ENCODE measurements around the gene TEKT3.

Gene TEKT3

DNA sequence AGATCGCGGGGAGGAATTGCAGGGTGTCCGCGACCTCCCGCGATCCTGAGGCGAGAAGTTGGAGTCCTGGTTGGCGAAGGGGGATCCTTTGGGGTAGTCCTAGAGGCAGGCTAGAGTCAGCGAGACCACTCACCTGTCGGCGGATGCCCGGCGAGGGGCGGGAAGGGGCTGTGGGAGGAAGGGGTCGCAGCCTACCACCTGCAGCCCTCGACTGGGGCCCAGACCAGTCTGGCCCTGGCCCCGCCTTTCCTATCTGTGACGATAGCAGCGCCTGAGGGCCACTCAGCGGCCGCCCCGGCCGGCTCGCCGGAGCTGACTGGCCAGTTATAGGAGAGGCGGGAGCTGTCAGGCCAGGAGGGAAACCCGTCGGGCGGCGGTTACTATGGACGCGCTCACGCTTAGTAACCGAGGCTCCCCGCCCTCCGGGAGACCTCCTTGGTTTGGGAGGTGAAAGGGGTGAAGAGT lies at the start of gene TEKT3:
Gene TEKT3 (minus strand): TSS at position 213 of the 465 bp plus-strand sequence. CDS start 10,012 bp downstream, outside the sequence.
- DNase-seq (ENCODE audit: low spot score), result peak; percentile 67

DNA sequence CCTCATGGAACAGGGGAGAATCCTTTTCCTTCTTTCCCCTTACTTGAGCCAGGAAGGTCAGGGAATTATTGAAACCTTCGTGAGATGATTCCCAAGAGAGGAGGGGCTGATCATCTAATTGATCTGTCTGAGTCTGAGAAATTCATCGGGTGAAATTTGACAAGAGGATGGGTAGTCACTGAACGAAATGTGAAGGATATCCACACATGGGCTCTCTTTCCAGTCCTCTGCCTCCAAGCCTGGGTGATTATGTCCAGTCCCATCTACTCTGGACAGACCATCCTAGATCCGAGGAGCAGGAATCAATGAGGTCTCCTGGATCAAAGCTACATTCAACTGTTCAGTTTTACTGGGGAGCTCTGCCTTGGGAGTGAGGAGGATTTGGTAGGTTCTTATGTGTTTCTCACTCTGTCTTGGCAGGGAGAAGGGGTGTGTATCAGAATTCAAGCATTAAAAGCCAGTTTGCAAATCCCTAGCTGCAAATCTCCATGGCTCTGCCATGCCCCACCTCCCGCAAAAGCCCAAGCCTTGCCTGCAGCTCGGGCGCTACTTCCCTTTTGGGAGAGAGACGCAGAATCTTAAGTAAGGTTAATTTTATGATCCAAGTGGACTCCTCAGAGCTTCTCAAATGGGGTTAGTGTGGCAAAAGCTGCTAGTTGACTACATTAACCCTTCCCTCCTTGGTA lies 47.1 kb upstream of the TEKT3 start:
- FAIRE-seq, result no peak

More for the DNA sequence above, at the start of gene TEKT3:
- FAIRE-seq, result no peak

DNA sequence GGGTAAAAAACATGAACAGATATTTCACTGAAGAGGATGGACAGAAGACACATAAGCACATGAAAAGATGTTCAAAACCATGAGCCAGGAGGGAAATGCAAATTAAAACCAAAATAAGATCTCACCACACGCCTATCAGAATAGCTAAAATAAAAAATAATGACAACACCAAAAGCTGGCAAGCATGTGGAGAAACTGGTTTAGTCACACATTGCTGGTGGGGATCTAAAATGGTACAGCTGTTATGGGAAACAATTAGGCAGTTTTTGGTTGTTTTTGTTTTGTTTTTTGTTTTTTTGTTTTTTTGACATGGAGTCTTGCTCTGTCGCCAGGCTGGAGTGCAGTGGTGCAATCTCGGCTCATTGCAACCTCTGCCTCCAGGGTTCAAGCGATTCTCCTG lies 44.7 kb upstream of the TEKT3 start:
- DNase-seq (ENCODE audit: low spot score) (no peak), FAIRE-seq (no peak)

More for the DNA sequence above, 47.1 kb upstream of the TEKT3 start:
- DNase-seq (ENCODE audit: low spot score), result no peak

DNA sequence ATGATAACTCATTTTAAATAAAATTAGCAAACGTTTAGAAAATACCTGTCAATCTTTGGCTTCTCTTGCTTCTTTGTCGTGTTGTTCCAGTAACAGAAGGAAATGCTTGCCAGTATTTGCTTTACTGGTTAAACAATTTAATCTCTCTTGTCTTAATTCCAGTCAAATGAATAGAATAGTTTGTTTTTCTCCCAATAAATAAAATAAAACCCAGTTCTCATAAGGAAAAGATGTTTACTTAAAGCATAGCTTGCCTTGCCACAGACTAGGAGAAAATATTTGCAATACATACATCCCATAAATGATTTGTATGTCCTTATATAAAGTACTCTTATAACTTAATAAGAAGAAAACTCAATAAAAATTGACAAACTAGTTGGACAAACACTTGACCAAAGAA lies 43.9 kb upstream of the TEKT3 start:
- DNase-seq (ENCODE audit: low spot score) (no peak), FAIRE-seq (no peak)

DNA sequence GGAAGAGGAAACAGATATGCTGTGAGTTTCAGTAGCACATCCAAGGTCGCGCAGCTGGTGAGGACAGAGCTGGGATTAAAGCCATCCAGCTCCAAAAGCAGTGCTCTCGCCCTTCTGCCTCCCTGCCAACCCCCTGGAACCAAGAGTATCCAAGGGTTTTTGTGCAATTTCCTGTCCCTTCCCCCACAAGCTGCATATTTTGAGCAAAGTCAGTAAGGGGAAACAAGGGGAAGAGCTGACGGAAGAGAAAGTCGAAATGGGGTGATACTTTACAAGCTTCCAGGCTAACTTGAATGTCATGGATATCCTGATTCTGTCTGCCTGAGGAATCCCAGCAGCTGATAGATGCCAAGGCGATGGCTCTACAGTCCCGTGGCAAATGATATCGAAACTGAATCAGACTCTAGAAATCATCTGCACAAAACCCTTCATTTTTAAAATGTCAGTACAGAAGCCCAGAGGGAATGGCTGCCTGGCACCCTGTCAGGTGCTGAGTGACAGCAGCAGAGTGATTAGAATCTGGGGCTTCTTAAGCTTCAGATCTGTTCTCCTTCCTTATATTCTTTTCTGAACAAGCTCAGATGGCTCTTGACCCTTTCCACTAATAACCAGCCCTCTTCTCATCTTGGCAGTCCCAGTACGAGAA lies 42.9 kb upstream of the TEKT3 start:
- no peak for FAIRE-seq
- DNase-seq (ENCODE audit: low spot score), result no peak

DNA sequence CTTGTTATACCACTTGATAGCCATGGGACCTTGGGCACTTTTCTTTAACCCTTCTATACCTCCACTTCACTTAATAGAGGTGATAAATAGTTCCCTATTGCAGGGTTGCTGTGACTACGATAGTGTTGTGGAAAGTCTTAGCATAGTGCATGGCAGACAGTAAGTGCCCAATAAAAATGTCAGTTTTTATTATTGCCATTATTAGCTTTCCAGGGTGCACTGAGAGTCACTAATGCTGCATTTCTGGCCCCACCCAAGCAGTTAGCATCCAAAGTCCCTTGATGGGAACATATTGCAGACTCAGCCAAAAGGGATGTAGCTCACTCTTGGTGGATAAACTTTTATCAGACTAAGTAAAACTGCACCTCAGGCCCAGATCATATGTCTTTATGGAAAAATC lies 41.5 kb upstream of the TEKT3 start:
- DNase-seq (ENCODE audit: low spot score) (no peak), FAIRE-seq (no peak)

DNA sequence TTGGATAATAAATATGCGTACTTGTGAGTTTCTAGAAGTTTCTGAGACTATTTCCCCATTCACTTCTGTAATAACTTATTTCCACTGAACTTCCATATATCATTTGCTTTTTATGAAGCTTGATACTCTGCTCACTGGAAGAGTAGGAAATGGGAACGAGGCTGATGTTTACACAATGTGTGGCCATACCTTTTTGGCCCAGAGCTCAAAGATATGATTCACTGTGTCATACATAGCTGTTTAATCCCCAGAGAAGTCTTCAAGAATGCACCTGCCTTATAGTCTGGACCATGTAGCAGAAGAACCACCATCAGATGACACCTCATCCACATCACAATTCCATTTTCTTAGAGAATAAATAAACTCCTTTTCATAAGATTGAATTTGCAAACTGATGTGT lies 40.3 kb upstream of the TEKT3 start:
- DNase-seq (ENCODE audit: low spot score) (no peak), FAIRE-seq (no peak)

DNA sequence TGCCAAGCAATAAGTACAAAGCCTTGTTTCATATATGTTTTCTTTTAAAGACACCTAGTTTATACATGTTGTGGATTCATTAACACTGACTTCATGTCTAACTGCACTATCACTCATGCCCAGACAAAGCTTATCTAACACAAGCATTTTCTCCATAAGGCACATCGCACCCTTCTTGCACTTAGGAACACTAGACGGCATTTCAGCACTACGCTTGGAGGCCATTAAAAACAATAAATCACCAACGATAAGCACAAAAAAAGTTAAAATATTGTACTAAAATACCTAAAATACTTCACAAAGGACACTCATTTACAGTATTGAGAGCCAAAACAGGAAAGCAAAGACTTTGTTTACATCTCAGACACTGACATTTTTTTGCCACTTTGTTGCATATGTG lies 39.0 kb upstream of the TEKT3 start:
- DNase-seq (ENCODE audit: low spot score), result no peak
- no peak for FAIRE-seq

DNA sequence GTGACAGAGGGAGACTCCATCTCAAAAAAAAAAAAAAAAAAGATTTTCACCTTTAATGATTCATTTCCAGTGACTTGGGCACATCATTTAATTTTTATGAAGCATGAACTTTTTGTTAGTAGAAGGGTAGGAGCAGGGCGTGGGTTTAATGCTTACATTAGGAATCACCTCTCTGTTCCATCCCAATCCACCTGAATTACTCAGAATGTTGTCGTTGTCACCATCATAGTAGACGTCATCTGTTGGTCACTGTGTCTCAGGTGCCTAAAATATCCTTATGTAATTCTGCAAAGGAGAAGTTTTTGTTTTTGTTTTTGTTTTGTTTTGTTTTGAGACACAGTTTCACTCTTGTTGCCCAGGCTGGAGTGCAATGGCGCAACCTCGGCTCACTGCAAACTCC lies 38.3 kb upstream of the TEKT3 start:
- FAIRE-seq, result no peak
- no peak for DNase-seq (ENCODE audit: low spot score)

DNA sequence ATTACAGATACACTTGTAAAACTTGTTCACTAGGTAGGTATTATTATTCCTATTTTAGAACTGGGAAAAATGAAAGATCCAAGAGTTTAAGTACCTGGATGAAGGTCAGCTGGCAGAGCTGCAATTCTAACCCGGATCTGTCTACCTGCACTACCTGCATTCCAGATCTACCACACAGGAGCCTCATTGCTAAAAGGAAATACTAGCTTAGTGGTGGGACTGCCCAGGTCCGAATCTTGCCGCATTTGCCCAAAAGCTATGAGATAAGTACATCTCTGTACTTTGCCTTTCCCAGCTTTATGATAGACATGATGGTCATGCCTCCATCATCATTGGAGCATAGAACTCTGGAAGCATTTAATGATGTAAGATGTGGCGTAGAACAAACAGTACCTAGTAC lies 36.8 kb upstream of the TEKT3 start:
- FAIRE-seq (no peak), DNase-seq (ENCODE audit: low spot score) (no peak)

DNA sequence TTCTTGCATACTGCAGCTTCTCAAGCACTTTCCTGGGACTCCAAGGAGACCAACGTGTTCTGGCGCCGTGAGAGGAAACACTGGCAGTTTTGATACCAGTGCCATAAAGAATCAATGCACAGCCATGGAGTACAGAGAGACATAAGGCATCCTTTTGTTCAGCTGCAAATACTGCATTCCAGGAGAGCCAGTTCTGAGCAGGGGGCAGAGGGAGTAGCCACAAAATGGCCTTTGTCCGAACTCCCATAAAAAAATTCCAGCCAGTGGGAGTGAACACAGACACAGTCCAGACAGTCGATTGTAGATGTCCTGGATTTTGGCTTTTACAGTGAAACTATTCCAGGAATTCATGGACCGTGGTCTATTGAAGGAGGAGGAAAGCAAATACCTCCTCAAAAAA lies 36.2 kb upstream of the TEKT3 start:
- FAIRE-seq, result no peak
- DNase-seq (ENCODE audit: low spot score), result peak; percentile 65

DNA sequence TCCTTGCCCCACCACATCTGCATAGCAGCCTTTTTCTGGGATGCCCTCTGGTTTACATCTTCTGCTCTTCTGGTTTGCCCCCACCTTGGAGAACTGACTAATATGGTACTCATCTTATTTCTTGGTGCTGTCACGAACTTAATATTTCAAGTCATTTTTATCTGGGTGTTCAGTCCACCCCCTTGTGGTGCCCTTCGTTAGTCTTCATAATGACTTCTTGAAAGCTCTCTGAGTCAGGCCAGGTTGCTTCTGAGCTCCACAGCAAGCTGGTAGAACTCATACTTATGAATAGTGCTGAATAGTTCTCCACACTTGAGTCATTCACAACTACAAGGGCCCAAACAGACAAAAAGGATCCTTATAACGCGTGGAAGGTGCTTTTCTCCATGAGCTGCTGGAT lies 35.8 kb upstream of the TEKT3 start:
- FAIRE-seq, result no peak

DNA sequence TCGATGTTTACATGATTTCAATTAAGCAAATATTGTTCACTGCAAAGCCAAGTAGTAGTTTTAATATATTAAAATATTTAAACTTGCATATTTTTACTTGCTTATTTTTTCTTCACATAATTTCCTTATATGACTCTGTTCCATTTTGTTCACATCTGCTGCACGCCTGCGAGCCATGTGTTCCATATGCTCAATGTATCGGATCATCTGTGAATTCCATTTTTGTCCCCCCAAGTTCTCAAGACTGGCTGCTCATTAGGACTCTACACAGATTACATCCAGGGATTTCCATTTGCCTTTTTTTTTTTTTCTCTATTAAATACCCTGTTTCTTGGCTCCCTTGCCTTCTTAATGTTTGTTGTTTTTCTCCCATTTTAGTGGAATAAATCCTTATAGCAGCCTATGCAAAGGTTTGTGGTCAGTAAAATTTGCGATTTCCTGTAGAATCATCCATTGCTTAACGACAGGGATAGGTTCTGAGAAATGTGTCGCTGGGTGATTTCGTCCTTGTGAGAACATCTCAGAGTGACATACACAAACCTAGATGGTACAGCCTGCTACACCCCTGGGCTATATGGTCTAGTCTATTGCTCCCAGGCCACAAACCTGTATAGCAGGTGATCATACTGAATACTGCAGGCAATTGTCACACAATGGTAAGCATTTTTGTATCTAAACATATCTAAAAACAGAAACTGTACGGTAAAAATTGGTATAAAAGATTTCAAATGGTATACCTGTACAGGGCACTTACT lies 30.2 kb upstream of the TEKT3 start:
- no peak for DNase-seq (ENCODE audit: low spot score)
- FAIRE-seq, result no peak

More for the DNA sequence above, 35.8 kb upstream of the TEKT3 start:
- no peak for DNase-seq (ENCODE audit: low spot score)

DNA sequence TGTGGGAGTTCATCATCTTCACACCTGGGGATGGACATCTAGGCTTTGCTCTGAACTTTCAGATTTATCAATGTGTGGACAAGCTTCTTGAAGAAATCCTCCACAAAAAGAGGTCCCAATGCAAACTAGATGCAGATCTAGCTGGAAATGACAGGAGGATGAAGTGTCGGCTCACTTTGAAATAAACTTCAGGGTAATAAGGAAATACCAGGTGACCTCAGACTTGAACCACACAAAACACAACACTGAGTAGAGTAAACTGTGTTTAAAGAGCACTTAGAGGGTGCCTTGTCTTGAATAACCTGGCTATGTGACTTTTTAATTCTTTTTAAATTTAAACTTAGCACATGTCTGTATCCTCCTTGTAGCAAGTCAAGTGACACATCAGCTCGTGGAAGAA lies 27.2 kb upstream of the TEKT3 start:
- DNase-seq (ENCODE audit: low spot score) (no peak), FAIRE-seq (no peak)

DNA sequence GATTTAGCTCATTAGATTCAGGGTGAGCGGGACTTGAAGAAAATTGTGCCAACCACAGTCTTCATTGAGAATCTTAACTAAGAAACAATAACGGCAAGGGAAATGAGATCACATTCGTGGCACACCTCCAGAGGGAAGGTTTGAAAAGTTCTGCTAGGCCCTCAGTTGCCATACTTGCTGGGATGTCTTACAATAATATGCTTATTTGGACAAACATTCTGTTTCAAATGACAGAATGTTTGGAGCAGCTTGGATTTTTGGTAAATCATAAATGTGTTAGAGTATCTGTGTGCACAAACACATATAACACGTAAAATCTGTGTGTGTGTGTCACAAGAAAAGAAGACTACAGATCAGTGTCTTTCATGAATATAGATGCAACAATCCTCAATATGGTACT lies 24.6 kb upstream of the TEKT3 start:
- DNase-seq (ENCODE audit: low spot score) (no peak), FAIRE-seq (no peak)

DNA sequence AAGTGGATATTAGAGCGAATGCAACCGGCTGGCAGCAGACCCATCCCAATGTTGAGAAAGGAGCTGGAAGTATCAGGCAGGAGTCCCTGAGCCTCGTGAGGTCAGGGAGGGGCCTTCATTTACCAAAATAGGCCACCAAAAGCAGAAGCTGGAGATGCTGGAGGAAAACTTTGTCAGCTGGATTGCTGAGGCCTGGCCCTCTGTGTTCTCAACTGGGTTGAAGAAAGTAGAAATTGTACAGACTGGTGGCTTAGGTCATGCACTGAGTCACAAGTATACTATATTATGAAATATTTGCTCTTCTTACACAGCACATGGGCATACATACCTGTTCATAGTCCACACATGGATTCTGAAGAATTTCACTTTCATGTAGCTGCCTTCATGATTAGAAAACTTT lies 23.2 kb upstream of the TEKT3 start:
- FAIRE-seq, result no peak

DNA sequence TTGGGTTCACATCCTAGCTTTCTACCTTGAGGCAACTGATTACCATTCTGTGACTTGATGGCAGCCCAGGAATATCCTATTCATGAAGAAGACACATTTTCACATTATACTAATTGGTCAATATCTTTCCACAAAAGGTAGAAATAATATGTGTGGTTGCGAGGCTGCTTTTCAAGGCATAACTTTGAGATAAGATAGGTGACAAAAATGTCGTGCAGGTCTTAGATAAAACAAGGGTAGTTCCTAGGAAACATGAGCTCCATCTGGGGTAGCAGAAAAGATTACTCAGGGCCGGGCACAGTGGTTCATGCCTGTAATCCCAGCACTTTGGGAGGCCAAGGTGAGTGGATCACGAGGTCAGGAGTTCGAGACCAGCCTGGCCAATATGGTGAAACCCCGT lies 22.3 kb upstream of the TEKT3 start:
- FAIRE-seq, result no peak
- DNase-seq (ENCODE audit: low spot score), result no peak

More for the DNA sequence above, 23.2 kb upstream of the TEKT3 start:
- no peak for DNase-seq (ENCODE audit: low spot score)

DNA sequence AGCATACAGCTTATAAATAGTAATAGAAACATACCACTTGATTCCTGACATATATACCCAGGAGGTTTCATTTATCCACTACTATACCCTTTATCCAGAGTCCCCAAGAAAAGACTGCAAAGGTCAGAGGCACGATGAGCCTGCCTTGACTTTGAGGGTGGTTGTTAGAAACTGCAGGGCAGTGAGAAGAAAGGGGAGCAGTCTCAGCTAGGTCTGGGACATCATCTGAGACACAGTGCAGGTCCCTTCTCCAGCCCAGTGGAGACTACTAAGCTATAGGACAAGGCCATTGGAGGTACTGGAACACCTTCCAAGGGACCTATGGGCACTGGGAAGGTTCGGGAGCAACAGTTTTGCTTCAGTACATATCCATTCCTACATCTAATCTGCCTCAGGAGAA lies 20.2 kb upstream of the TEKT3 start:
- no peak for DNase-seq (ENCODE audit: low spot score)
- no peak for FAIRE-seq

DNA sequence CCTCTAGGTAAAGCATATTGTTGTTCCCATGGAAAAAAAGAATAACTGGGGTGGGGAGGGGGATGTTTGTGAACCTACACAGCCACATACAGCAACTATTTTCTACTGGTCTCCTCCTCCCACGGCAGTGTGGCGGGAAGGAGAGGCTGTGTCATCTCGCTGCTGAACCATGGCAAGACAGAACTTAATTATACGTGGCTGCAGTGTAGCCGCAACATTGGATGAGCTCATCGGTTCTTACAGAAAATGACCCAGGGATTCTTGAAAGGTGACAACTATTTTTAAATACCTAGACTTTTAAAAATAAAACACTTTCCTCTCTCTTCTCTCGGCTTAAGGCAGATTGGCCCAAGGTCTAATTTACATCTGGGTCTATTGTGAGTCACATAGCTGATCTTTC lies 19.8 kb upstream of the TEKT3 start:
- FAIRE-seq (no peak), DNase-seq (ENCODE audit: low spot score) (peak; percentile 24)

DNA sequence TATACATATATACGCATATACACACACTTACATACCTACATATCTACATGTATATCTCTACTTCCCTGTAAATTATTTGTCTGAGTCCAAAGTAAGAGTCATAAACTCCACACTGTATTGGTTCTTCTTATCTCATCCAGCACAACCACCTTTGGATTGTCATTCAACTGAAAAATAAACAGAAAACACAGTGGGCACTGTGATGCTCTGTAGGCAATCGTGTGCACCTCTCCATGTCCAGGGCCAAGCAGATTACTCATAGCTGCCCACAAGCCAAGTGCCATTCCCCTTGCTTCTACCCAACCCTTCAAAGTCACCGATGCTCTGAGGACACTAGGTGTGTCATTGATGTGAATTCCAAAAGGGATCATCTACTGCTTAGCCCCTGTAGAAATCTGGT lies 12.9 kb upstream of the TEKT3 start:
- FAIRE-seq, result no peak
- no peak for DNase-seq (ENCODE audit: low spot score)

DNA sequence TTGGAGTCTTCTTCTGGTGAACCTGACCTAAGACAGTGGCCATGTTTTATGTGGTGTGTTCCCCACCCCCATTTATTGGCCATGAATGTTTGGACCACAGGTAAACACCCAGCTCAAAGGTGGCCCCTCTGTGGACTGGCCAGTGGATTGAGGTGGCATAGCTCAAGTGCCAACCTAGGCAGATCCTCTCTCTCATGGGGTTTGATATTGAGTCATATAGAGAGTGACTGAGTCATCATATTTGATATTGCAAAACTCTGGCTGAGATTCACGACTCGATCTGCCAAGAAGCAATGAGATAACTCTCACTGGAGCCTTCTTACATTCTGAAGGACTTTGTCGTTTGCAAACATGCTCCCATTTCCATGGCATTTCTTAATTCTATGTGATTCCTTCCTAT lies 10.5 kb upstream of the TEKT3 start:
- no peak for FAIRE-seq
- DNase-seq (ENCODE audit: low spot score), result peak; percentile 36

DNA sequence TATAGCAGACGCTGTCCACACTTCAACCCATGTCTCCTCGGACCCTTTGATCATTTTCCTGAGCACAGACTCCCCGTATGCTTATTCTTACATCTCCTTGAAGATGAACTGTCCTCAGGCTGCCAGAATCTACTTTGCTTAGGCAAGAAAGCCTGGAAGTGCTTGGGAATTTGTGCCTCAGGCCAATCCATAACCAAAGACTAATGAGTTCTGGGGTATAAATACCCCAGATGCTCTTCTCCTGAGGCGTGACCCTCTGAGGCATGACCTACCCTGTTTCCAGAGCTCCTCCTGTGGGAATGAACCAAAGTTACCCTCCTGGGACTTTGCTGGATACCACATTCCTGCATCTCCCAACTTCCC lies 10.1 kb upstream of the TEKT3 start:
- DNase-seq (ENCODE audit: low spot score) (no peak), FAIRE-seq (no peak)

Measured in urothelium cell line (cell line).